NOMO-1 (cell line): ENCODE measurements around the gene SRGAP2B.
"Not testable (repeated sequence)": the region's sequence is repeated elsewhere in the genome, so short reads cannot be mapped to it uniquely, and the experiment has no call there.

Source experiments
- DNase-seq, 2 experiments: peaks; one replicate each; lab custom pipeline; 2025; ENCODE audit not compliant: unreplicated experiment in 2 of 2; lab: John Stamatoyannopoulos, UW

The SRGAP2B gene

DNA sequence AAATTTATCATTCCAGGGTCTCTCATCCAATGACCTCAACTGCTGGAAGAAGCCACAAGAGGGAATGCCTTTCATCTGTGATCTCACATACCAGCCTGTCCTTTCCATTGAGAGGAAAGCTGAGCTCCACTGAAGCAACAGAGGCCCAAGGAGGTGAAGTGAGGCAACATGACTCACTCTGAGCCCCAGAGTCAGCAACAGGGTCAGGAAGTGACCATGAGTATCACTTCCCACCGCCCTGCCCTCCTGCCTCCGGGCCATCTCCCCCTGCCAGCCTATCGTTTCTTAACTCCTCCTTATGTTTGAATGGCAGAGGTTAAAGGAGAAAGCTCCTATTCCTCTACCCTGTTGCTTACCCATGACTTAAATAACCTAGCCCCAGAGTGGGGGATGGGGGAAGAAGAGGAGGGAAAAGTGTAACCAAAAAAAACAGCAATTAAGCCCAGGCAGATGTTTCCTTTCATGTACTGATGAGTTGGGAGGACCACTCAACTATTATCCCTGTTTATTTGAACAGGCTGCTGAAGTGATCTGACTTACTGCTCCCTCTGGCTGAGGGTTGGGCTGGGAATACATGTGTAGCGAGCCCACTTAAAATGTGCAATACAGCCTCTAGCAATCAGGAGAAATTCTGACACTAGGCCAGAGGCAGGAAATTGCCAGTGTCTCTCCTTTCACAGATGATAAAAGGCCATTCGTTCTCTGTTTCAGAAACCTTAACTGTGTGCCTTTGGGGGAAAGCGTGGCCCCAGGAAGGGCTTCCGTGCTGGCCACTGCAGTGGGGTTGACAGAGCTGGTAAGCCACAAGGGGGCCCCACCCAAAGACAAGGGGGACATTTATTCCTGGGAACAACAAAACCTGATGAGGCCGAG, 177.7 kb downstream of the SRGAP2B start:
- DNase-seq, result not testable (repeated sequence)

DNA sequence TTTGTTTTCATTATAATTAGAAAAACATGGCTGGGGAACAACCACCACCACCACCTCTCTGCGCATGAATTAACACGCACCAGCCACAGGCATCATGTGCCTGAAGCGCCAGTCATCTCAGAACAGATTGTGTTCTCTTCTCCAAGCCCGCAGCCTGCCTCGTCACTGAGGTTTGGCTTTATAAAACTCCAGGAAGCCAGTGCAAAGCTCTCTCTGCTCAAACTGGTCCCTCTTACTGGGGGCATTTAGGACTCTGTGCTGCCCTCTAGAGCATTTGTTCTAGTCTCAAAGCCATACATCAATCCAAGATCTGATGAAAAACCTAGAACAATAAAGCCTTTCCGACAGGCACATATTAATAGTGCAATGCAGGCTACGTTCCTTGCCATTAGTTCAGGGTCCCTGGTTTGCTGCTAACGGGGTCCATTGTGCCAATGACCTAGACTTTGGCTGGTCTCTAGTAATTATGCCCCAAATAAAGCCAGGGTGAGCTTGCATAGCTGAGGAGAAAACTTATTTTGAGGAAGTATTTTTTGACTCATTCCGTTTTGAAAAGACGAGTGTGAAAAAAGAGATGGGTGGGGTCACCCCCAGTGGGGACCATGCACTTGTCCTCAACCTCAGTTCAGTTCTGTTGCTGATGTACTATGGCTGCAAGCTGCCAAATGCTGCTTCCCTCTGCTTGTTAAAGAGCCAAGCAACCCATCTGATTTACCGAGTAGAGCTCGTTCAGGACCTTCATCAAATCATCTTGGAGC, 181.0 kb downstream of the SRGAP2B start:
- not testable (repeated sequence) for DNase-seq

DNA sequence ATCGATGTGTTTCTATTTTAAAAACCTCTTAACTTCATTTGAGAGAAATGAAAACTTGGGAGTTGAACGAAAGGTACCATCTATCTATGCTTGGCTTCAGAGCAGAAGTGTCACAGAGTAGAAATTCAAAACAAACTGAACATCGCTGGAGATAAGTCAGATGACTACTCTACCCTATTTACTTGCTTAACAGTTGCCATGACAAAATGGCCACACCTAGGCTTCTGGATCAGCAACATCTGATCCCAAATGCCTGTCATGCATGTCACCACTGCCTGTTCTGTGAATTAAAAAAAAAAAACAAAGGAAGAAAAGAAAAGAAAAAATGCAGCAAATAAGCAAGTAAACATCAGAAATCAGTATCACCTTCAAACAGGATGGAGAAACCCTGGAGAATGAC, 181.7 kb downstream of the SRGAP2B start:
- DNase-seq, result not testable (repeated sequence)

DNA sequence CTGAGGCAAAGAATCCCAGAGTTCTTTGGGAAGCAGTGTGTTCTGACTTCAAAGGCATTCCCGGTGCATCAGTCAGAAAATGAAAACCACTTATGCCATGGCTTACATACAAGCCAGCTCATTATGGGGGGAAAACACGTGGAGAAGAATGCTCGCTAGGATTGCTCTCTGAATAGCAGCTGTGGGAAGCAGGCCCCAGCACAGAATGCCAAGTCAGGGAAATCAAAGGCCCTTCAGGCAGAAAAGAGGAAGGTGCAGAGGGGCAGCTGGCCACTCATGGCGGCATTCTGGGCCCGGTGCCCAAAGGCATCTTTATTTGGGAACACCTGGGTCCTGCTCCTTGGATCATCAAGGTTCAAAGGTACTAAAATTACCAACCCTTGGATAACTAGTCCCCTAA, 184.4 kb downstream of the SRGAP2B start:
- not testable (repeated sequence) for DNase-seq

DNA sequence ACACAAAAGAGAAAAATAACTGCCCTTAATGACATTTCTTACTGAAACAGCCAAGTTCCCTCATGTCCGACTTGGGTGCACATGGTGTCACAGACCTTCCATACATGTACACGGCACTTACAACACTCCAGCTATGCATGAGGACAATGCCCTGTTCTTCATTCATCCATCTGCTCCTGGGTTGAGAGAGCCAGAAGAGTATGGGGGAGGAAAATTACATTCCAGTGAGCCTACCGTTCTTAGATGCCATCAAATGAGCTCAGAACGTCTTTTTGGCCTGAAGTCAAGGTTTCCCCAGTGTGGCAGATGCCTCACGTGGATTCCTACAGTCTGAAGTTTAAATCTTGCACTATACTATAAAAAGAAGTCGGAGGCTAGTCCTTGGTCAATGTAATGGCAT, 194.3 kb downstream of the SRGAP2B start:
- not testable (repeated sequence) for DNase-seq

DNA sequence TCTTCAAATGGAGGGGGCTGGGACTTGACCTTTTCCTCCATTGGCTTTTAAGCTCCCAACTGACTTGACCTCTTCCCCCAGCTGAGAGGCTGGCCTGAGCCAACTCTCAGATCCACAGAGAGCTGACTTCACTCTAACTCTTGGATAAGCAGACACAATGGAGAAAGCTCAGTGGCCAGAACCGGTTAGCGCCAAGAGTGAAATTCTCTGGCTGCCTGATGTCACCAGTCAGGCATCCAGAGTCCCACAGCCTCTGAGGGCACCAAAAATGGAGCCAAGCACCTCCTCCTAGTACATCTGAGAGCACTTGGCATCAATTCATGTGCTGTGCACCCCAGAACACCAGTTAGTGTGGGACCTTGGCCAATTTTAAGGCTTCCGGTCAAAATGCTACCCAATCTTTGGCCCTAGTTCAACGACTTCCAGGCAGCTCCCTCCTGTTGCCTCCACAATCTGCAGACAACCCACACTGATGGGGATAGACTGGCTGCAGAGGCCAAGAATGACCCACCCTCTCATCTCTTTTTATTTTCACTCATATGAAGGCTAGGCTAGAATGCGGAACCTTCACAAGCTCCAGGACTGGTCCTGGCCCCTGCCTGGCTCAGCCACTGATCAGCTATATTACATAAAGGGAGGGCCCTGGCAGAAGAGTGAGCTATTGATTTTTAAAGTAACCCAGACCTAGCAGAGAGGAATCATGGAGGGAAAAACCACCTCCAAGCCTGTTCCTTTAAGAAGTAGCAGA, 200.5 kb downstream of the SRGAP2B start:
- DNase-seq, result not testable (repeated sequence)

DNA sequence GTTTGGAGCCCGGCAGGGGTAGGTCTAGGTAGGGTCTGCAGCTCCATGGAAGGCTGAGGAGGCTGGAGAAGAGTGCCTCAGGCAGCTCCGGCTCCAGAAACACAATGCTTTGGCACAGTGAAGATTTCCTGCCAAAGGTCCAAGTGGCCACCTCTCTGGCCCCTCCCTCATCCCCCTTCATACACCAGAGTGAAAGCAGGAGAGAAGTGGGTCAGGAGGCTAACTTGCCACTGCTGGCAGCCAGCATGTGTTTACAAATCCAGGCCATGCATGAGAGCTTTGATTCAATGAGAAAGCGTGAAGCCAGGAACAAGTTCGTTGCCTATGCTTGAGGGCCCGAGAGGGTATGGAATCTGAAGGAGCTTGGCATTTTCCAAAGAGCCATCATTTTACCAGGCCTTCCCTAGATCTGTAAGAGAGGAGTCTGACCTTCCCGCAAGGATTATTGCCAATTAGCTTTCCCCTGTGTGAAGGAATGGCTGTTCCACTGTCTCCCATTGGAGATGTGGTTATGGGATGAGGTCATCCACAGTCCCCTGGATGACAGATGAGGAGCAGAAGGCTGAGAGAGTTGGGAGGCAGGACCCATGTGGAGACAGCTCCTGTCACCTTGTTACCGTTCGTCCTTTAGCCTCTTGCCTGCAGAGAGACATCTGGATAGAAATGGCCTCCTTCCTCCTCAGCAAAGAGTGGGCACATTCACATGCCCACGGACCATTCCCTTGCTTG, 201.3 kb downstream of the SRGAP2B start:
- DNase-seq, result not testable (repeated sequence)

DNA sequence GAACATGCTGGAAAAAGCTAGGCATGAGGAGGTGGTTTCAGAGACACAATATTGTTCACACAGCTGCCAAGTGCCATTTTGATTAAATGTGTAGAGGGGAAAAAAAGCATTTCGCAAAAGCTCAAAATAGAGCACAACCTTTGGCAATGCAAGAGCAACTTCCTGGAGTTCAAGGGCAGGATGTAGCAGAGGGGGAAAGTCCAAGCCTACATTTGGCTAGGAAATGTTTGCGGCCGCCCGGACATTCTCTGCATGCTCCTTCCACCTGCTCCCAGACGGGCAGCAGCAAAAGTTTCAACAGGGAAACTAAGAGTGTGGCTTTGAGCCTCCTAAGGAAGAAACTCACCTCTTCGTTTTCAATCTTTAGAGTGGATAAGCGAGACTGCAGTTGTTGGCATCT, 202.1 kb downstream of the SRGAP2B start:
- DNase-seq, result not testable (repeated sequence)

DNA sequence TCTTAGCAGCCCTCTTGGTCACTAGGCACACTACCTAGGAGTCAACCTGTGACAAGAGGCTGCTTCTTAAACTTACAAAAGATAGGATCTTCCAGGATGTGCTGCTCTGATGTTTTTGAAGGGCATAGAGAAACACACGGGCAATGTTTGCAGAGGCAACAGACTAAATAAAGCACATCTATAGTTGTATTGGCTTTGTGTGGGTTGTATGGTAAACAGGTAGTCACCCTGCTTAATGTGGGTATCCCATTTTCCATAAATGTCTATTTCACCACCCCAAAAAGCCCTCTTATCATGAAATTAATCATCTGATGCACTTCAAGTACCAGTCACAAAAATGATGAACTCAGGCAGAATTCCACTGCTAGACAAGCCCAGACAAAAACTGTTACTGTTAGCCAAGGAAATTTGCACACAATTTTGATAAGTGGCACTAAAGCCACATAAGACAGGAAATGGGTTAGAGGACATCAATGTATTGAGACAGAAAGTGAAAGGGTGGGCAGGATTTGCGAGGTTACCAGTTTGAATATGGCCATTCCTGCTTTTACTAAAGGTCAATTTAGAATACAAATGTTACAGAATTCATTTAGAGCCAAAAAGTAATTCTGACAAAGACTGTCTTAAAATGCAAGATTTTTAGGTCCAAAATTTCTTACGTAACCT, 205.5 kb downstream of the SRGAP2B start:
- DNase-seq, result not testable (repeated sequence)

DNA sequence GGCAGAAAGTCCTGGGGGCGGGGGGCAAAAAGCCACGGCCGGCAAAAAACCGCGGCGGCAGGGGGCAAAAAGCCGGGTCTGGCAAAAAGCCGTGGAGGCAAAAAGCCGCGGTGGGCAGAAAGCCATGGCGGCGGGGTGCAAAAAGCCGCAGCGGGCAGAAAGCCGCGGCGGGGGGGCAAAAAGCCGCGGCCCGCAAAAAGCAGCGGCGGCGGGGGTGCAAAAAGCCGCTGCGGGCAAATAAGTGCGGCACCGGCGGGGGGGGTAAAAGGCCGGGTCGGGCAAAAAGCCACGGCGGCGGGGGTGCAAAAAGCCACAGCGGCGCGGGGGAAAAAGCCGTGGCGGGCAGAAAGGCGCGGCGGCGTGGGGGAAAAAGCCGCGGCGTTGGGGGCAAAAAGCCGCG, 212.1 kb downstream of the SRGAP2B start:
- not testable (repeated sequence) for DNase-seq

DNA sequence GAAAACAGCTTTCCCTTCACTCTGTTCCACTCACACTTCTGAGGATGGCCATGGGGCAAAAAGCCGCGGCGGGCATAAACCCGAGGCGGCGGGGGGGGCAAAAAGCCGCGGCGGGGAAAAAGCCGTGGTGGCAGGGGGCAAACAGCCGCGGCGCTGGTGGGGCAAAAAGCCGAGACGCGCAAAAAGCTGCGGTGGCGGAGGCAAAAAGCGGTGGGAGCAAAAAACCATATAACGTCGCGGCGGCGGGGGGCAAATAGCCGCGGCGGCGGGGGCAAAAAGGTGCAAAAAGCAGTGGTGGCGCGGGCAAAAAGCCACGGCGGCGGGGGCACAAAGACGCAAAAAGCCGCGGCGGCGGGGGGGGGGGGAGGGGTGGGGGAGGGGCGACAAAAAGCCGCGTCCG, 212.8 kb downstream of the SRGAP2B start:
- DNase-seq, result not testable (repeated sequence)

DNA sequence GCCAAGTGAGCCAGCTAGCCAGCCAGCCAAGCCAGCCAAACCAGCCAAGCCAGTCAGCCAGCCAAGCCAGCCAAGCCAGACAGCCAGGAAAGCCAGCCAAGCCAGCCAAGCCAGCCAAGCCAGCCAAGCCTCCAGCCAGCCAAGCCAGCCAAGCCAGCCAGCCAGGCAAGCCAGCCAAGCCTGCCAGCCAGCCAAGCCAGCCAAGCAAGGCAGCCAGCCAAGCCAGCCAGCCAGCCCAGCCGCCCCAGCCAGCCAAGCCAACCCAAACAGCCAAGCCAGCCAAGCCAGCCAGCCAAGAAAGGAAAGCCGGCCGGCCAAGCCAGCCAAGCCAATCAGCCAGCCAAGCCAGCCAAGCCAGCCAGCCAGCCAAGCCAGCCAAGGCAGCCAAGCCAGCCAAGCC, 236.5 kb downstream of the SRGAP2B start:
- DNase-seq, result not testable (repeated sequence)
